Body of pancreas (tissue), 4 donors: ENCODE results near the gene FKBP1C.

ENCODE experiments used
- POLR2A ChIP-seq, 3 donors: fragments of 450-650 bp; IDR thresholded peaks; one replicate each; pipeline ENCODE4 v1.6.1; 2016; ENCODE audit warnings: antibody characterized with exemption in 3 of 3, mild to moderate bottlenecking in 2 of 3
- TF ChIP-seq, protein P1 (sequence below), 7 experiments: fragments of 450-650 bp in 4 of 7; fragments of 200-600 bp in 3 of 7; sonication (generic) in 3 of 7; IDR thresholded peaks; one replicate each; pipeline ENCODE4 v1.5.1; 2016 to 2019; ENCODE audit warnings: antibody characterized with exemption in 7 of 7

- TF ChIP-seq, protein P1, sequence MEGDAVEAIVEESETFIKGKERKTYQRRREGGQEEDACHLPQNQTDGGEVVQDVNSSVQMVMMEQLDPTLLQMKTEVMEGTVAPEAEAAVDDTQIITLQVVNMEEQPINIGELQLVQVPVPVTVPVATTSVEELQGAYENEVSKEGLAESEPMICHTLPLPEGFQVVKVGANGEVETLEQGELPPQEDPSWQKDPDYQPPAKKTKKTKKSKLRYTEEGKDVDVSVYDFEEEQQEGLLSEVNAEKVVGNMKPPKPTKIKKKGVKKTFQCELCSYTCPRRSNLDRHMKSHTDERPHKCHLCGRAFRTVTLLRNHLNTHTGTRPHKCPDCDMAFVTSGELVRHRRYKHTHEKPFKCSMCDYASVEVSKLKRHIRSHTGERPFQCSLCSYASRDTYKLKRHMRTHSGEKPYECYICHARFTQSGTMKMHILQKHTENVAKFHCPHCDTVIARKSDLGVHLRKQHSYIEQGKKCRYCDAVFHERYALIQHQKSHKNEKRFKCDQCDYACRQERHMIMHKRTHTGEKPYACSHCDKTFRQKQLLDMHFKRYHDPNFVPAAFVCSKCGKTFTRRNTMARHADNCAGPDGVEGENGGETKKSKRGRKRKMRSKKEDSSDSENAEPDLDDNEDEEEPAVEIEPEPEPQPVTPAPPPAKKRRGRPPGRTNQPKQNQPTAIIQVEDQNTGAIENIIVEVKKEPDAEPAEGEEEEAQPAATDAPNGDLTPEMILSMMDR (IDR thresholded peaks at IDR 0.05): no peak
- TF ChIP-seq POLR2A (IDR thresholded peaks at IDR 0.05): no peak
Measured at GRCh38 chr6:63245420-63245819, 34.2 kb downstream of the FKBP1C start.
